GM18861 (cell line): ENCODE results near the gene RYR3.

Experiments
- ATAC-seq: cut with Tn5 transposase; IDR thresholded peaks from one replicate; pipeline ENCODE4 v1.9.1; 2021; ENCODE audit not compliant: unreplicated experiment

Gene RYR3

DNA sequence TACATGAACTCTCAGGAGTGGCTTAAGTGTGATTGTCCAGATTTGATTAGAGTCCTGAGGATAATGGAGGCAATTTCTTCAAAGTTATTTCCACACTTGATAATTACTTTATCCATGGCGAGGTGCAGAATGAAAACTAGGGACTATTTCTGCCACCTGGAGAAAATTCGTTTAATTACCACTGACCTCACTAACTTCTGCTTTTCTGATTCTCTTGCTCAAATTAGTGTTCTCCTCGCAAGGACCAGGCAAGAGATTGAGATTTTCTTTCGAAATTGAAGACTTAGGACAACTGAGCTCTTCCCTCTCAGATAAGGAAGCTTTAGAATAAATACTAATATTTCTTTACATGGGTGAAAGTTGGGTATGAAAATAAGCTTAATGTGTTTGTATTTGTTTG is 135.2 kb downstream of the RYR3 start:
- ATAC-seq: no peak

DNA sequence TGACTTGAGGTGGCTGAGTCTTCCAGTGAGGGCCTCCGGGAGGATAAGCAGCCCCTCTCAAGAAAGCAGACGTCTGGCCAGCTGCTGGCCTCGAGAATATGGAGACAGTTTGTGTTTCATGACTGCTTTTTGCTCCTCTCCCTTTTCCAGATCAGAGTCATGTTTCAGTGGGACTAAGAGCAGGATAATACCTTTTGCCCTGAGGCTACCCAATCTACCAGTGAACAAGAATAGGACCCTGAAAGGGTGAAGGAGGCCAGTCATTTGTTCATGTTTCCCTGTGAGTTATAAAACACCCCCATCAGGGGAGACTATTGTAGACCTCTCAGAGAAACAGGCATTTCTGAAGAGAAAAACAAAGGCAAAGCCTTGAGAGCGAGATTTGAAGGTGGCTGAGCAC is 137.4 kb downstream of the RYR3 start:
- ATAC-seq: no peak

DNA sequence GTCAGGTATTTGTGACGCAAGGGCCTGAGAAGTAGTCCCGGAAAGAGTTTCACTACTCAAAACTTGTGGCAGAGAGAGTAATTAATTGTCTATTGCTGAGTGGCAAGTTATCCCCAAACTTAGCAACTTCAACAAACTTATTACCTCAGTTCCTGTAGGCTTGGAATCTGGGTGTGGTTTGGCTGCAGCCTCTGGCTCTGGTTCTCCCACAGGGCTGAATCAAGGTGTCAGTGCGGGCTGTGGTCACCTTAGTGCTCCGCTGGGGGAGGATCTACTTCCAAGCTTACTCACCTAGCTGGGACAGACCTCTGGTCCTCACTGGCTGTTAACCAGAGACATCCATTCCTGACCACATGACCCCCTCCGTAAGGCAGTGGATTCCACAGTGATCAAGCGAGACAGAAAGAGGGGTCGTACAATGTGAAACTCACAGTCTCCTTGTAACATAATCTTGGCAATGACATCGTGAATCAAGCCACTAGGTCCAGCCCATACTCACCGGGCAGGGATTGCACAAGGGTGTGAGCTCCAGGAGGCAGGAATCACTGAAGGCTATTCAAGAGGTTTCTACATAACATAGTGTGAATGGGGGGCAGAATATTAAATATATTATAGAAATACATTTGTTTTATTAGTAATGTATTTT is 138.3 kb downstream of the RYR3 start:
- no peak for ATAC-seq

DNA sequence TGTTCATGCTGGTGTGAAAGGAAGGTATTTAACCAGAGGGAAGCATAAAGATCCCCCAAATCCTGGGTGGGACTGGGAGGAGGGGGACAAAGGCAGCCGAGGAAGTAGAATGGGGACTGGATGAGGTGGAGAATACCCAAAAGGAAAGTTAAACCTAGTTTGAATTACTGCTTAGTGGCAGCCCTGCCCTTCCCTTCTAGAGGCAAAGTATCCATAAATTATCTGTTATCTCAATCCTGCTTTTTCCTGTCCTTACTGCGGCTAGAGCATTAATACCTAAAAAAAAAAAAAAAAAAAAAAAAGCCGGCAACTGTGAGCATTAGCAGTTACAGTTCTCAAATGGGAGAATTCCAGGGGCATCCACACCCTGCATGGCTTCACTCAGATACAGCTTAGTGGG is 139.0 kb downstream of the RYR3 start:
- no peak for ATAC-seq

DNA sequence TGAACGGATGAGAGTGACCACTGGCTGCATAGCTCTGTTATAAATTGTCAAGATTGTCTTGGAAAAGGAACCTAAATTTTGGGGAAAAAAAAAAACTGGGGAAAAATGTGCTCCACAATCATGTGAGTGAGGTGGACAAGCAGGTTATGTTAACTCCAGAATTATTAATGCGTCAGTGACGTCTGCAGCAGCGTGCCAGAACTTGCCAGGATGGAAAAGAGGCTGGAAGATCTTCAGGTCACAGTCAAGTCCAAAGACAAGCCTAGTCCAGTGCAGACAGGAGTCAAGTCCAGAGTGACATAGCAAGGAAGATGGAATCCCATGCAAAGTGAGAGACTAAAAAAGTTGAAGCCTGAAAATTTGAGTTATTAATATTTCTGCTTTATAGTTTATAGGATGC is 140.6 kb downstream of the RYR3 start:
- ATAC-seq: no peak

DNA sequence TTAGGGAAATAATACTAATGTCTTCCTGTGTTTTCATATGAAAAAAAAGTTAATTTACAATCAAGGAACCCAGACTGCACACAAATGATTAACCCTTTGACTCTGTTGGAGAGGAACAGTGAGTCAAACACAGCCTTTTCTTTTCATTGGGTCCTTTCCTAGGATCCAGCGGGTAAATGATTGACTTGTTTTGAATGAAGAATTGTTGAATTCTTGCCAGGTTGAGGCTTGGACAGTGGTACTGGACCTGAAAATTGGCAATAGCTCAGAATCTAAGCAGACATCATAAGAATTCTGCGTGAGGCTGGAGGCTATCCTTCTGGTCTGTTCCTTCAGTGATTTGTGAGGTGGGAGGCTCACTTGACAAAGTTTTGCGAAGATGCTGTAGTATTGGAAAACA is 143.0 kb downstream of the RYR3 start:
- ATAC-seq: no peak

DNA sequence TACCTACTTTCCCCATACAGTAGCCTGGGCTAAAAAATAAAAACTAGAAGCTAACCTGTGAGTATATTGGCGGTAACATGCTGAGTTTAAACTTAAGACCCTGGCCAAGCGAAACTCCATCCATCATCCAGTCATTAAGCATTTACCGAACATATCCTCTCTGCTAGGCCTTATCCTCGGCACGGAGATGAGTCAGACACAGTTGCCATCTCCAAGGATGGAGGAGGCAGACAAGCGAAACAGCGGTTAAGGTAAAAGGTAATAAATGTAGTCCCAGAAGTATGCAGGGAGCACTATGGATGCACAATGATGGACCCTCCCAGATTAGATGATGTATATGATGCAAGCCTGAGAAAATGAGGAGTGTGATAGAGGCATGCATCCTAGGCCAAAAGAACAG is 143.6 kb downstream of the RYR3 start:
- ATAC-seq: no peak

DNA sequence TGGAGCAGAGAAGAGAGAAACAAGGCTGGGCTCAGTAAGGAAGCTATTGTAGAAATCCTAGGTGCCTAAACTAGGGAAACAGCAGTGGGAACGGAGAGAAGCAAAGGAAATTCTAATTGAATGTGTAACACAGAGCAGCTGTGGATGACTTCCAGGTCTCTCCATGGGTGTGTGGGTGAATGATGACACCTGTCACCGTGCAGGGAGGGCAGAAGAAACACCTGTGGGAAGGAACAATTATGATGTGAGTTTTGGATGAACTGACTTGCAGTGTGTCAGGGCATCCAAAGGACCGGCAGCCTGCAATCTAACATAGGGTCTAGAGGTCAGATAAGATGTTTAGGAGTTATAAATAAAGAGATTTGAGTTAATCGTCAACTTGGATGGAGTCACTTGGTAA is 144.2 kb downstream of the RYR3 start:
- no peak for ATAC-seq

DNA sequence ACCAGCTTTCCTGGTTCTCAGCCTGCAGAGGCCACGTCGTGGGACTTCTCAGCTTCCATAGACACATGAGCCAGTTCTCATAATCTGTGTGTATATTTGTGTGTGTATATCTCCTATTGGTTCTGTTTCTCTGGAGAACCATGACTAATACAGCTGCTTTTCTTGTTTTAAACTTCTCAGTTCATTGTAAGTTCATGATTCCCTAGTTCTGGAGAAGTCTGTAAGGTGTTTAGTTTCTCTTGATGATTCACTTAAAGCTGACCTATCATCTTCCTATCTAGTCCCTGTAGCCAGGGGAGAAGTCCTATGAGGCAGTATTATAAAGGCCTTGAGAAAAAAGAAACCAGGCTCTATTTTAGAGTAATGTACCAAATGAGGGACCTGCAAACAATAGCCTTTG is 147.7 kb downstream of the RYR3 start:
- ATAC-seq: no peak

DNA sequence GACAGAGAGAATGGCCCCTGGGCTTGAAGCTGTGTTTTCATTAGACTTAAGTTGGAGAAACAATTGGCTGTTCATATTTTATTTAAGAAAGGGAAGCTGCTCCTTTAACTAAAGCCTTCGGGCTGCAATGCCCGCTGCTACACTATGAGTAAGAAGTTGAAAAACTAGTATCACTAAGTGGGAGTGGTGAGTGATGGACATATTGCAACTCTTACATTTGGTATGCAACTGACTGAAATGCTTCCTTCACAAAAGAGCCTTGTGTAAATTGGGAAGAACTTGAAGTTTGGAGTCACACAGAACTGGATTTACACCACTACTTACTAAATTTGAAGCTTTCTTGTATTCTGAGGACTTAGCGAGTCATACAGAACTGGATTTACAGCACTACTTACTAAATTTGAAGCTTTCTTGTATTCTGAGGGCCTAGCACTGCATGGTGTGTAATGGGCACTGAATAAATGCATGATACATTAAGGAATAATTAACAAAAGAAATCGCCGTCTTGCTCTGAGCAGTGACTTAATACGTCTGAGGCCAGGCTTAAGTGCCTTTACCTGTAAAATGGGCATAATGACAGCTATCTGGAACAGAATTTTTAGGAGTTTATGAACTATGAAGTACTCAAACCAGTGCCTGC is 149.5 kb downstream of the RYR3 start:
- ATAC-seq: no peak

DNA sequence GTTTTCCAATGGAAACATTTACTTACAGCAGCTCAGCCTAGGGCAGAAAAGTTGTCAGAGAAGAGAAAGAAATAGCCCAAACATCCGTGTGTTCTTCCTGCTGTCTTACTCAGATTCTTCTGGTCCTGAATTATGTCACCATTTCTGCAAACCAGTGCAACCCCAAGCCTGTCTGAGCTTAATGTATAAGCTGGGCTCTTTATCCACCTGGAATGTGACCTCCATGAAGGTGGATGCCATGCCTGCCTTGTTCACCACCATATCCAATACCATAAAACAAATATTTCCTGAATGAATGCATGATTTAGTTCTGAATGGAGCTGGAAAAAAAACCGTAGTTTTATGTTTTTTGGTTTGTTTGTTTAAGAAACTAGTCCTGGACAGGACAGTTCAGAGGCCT is 150.9 kb downstream of the RYR3 start:
- no peak for ATAC-seq

DNA sequence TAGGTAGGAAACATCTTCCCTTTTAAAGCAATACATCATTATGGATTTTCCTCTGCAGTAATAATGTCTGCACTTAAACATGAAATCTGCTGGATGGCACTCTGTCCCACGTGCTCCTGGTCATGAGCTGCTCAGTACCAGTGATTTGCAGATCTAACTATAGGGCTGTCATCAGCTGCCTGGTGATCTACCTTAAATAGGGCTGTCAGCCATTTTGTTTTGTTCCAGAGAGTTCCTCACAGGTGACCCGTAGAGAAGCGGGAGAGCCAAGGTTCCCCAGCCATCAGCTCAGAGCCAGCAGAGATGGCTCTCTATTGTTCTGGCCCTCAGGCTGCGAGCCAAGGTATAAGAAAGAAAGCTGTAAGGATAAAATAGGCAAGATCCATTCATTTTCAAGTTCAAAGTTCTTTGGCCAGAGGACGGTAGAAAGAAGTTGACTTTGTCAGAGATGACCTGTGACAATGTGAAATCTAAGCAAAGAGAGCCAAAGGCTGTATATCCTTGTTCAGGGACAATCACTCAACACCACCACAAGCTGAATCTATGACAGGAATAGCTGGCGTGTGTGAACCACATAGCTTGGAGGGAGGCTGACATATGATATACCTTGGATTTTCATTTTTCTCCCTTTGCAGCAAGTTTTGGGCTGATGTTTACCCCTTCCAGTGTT is 156.5 kb downstream of the RYR3 start:
- ATAC-seq: no peak

DNA sequence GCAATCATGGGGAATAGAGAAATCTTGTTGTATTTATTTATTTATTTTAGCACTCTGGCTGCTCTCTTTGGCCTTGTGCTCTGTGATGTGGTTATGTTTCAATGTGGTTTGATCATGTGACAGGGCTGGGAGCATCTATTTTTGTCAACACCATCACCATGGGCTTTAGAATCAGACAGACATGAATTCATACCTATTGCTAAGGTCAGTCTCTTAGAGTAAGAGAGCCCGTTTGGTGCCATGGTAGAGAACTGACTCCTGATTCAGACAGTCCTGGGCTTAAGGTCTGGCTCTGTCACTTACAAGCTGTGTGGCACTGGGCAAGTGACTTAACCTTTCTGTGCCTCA is 157.0 kb downstream of the RYR3 start:
- no peak for ATAC-seq

DNA sequence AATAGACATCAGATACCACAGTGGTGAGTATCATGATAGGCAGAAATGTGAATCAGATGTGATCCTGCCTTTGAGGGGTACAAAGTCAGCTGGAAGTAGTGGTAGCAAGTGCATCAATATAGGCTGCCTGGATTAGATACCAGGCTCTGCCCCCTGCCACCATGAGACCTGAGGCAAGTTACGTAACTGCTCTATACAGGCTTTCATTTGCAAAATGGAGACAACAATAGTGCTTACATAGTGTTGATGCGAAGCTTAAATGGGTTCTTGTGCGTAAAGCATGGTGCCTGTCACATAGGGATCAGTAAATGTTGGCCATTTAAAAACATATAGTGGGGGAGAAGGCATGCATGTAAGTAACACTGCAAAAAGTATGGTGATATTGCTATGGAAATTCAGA is 158.0 kb downstream of the RYR3 start:
- ATAC-seq: no peak

DNA sequence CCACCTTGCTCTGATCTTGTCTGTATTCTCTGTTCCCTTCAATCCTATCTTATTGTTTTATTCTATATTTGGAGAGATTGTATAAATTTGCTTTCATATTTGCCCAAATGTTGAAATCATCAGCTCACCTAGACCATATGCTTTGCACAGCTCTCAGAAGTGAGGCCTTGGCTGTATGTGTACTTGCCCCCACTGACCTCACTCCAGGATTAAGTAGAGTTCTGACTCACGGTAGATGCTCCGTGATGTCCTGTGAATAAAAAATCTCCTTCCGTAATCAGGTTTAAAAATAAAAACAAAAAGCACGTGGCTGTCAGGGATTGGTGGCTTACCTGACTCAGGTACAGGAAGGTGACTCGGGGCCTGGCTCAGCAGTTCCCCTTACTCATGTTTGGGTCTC is 162.2 kb downstream of the RYR3 start:
- ATAC-seq: no peak

DNA sequence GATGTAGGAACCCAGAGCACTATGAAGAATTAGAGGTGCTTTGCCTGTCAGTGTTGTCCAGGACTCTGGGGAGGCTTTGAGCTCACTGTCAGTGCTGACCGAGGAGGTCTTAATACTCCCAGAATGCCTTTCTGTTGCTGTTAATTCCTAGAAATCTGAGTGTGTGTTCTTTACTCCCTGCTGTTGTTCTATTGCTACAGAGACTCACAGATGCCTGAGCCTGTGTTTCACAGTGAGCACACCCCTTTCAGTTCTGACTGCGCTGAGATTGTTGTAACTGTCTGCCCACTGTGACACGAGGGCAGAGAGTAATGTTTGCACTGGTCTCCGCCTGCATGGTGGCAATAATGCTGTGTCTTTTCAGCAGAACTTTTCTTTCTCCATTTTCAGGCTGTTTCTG is 162.9 kb downstream of the RYR3 start:
- no peak for ATAC-seq

DNA sequence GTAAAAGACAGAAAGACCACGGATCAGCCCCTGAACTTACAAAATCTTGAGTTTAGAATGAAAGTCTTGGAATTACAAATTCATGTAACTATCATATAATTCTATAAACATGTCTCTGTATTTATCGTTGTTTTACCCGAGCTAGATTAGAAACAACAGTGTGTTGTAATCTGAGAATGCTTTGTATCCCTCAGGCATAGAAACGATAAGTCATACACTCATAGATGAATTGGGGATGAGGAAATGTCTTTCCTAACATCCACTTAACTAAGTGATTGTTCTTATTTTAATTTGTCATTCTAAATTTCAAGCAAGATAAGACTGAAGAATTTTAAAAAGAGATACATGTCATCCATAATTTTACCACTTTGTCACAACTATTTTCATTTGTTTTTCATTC is 165.3 kb downstream of the RYR3 start:
- ATAC-seq: no peak

DNA sequence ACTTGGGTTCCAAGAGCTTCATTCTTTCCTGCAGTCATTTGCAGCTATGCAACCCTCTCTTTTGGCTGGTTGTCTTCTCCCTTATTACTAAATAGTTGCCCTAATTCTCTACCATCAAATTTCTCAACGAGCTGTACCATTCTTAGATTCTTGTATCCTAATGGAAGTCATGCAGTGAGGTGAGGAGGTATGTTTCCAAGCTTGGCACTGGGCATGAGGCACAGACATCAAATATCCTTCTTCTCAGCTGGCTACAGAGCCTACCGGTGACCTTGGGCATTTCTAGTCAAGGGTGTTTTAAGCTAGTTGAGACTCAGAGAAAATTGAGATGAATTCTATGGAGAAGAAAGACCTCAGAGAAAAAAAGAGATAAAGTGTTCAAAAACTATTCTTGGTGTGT is 166.1 kb downstream of the RYR3 start:
- no peak for ATAC-seq

DNA sequence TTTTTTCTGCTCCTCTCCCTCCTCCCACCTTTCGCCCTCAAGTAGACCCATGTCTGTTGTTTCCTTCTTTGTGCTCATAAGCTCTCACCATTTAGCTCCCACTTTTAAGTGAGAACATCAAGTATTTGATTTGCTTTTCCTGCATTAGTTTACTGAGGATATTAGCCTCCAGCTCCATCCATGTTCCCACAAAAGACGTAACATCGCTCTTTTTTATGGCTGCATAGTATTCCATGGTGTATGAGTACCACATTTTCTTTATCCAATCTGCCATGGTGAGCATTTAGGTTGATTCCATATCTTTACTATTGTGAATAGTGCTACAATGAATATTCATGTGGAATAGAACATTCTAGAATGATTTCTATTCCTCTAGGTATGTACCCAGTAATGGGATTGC is 178.6 kb downstream of the RYR3 start:
- no peak for ATAC-seq

DNA sequence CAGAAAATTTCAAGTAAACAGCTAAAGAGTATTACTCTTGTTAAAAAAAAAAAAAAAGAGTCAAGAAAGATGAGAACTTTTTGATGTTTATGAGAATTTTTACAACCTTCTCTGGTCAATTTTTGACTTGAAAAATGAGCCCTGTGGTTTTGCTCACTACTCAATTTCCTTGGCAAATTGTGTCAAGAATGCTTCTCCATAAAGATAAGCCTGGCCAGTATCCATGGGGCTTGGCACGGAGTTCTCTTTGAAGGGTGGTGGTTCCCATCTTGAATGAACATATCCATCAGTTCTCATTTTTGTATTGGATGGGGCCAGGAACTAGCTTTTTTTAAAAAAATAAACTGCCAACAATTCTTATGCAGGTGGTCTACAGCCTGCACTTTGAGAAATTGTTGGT is 179.9 kb downstream of the RYR3 start:
- ATAC-seq: no peak

DNA sequence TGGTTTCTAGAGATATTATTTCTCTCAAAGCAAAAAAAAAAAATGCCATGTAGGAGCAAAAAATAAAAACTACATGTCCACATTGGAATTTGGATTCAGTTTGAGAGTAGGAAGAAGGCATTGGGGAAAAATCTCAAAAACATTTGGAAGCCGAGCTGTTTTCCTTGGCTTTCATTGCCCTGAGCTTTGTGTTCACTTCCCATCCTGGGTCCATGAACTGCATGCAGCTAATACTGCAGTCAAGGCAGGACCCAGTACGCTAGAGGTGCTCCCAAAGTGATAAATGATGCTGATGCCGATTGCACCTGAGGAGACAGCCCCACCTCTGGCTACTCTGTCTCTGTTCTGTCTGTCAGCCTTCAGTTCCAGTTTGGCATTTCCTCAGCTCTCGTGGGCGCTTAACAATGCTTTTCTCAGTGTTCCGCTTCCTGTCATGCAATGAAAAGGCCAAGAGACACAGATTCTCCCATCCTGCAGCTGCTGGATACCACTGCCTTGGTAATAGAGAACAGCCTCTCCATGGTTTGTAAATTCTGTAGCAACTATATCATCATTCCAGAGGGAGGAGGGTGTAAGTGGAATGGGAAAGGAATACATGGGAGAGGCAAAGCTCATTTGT is 181.8 kb downstream of the RYR3 start:
- ATAC-seq: no peak

DNA sequence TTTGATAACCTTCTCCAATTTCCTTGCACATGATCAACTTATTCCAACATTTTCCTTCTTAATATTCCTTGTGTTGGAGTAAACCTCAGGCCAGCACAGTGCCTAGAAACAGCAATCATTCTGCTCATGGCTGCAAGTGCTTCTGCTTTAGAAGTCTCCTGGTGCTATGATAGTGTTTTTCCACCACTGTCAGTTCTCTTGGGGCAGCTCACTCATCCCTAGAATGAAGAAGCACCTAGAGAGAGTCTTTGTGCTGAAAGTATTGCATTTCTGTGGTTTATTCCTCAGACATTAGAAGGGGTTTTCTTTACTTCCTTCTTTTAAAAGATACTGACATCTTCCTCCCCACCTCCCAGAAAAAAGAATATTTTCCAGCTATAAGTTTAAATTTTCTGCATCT is 183.5 kb downstream of the RYR3 start:
- ATAC-seq: no peak
